Heart left ventricle (tissue), 13 donors: ENCODE measurements around the gene RET.

Experiments used
- POLR2A ChIP-seq, 2 donors: fragments of 450-650 bp; IDR thresholded peaks; one replicate each; pipeline ENCODE4 v1.6.1; 2017; ENCODE audit warnings: antibody characterized with exemption in 2 of 2, mild to moderate bottlenecking in 2 of 2, moderate library complexity in 2 of 2
- TF ChIP-seq, protein P1 (sequence below), 12 donors: fragments of 200-600 bp; sonication (generic) in 4 of 12; IDR thresholded peaks; one replicate each; pipeline versions ENCODE4 v1.5.0 to v1.8.0; 2018 to 2022; ENCODE audit warnings: antibody characterized with exemption in 12 of 12, mild to moderate bottlenecking in 5 of 12
- donor health status: ischemic (EF 13 %, LVEDD 7.1; RV severe dilation, severe dysfunction).
- donor health status: DM: no; HTN: yes; CAD: no.
- donor health status: DM: no; HTN: no; CAD: no.
- donor health status: ischemic (EF 25% LVEDD 6.9; RV normal size, moderate dysfunction).
- donor health status: ischemic (EF 25% LVEDD 5.7; RV mildly dilated, moderate dysfunction).
- donor health status: ischemic (EF 35%, LVEDD 5.7; RV mildly dilated, moderate dysfunction).
- donor health status: nonischemic (EF 11% LVEDD 7.7; RV severe dilation, severe dysfunction).
- donor health status: DM: yes; HTN: yes; CAD: no.
- donor health status: PGD.
- donor health status: ischemic (EF 29% LVEDD 5.4; RV normal size, mild dysfunction).
- donor health status: nonischemic (EF 23%, LVEDD 6.1; RV moderate dilation, normal function).

DNA sequence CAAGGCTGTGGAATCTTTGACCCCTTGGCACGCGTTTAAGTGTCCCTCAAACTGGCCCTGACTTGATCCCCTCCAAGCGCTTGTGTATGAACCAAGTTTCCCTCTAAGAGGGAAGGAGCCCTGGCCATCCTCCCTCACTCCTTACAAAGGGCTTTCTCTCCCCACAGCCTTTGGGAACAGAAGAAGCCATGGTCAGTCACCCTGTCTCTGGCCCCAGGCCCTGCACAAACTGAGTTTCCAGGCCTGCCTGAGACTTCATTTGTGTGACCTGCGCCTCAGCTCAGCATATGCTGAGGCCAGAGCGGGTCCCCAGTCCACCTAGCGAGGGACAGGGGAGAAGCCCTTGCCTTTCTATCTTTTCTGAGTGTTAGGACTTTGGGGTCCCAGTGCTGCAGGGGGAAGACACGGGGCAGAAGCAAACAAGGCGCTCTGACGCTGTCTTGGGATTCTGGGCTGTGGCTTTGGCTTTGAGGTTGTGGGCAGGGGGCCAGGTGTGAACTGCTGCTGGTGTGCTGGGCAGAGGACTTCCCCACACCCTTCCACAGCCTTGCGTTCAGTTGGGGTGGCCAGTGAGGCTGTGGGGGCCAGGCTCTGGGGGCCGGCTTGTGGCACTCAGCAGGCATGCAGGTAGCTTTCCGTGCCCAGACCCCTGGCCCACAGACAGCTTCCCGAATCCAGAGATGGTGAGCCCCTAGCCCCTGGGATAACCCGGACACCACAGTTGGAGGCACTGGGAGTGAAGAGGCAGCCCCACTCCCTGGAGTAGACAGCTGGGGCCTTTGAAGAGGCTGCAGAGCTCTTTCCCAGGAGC lies 1.5 kb downstream of the RET start:
- TF ChIP-seq, protein P1, sequence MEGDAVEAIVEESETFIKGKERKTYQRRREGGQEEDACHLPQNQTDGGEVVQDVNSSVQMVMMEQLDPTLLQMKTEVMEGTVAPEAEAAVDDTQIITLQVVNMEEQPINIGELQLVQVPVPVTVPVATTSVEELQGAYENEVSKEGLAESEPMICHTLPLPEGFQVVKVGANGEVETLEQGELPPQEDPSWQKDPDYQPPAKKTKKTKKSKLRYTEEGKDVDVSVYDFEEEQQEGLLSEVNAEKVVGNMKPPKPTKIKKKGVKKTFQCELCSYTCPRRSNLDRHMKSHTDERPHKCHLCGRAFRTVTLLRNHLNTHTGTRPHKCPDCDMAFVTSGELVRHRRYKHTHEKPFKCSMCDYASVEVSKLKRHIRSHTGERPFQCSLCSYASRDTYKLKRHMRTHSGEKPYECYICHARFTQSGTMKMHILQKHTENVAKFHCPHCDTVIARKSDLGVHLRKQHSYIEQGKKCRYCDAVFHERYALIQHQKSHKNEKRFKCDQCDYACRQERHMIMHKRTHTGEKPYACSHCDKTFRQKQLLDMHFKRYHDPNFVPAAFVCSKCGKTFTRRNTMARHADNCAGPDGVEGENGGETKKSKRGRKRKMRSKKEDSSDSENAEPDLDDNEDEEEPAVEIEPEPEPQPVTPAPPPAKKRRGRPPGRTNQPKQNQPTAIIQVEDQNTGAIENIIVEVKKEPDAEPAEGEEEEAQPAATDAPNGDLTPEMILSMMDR (IDR thresholded peaks at IDR 0.05): no peak
- no peak for TF ChIP-seq POLR2A (IDR thresholded peaks at IDR 0.05)
